IMR-90 (cell line): ENCODE results near the gene IMPG1. TPM values are rescaled to one million over a fixed set of nuclear protein-coding genes. Genes with fewer than 3 reads are reported as not detected.

ENCODE experiments used
- ATAC-seq: fragments of 200-7000 bp; cut with Tn5 transposase; 2 replicates; pipeline ENCODE4 v1.9.1; 2020; ENCODE audit warnings: low read depth, mild to moderate bottlenecking, moderate library complexity
- BruUV-seq: library from RNA; stranded (reverse); fragments of 400-500 nt; replicated peaks from 2 replicates; lab custom pipeline; 2021; lab: Mats Ljungman, UMichigan
- CTCF ChIA-PET: fragments of 300-600 bp; formaldehyde crosslinking; extraction: SDS; loops from one replicate; lab custom pipeline; 2021; ENCODE audit warnings: antibody characterized with exemption; lab: Yijun Ruan, JAX
- POLR2A ChIA-PET: fragments of 300-600 bp; sonication (Branson Sonifier 250); formaldehyde crosslinking; loops from one replicate; lab custom pipeline; 2022; ENCODE audit warnings: antibody characterized with exemption; ENCODE audit not compliant: unreplicated experiment; lab: Charles Lee
- DNase-seq: peaks from one replicate; pipeline ENCODE4 v3.0.0; 2013
- H2AFZ ChIP-seq: replicated peaks from 2 replicates; pipeline ENCODE3; 2013; ENCODE audit warnings: low read length, mild to moderate bottlenecking; ENCODE audit not compliant: poor library complexity
- H2AK5ac ChIP-seq: 2 replicates; pipeline ENCODE4 v1.6.1; 2013; ENCODE audit warnings: low read depth, low read length, inconsistent platforms
- H2AK9ac ChIP-seq: replicated peaks from 2 replicates; pipeline ENCODE3; 2013; ENCODE audit warnings: mild to moderate bottlenecking, low read depth, low read length, moderate library complexity; ENCODE audit not compliant: poor library complexity
- H2BK120ac ChIP-seq: 2 replicates; pipeline ENCODE4 v1.6.1; 2013; ENCODE audit warnings: low read depth, low read length, inconsistent platforms
- H2BK15ac ChIP-seq: 3 replicates; pipeline ENCODE4 v1.6.1; 2013; ENCODE audit warnings: low read depth, low read length, inconsistent platforms
- H2BK20ac ChIP-seq: 2 replicates; pipeline ENCODE4 v1.6.1; 2013; ENCODE audit warnings: low read depth, mild to moderate bottlenecking, inconsistent platforms, low read length, moderate library complexity
- H2BK5ac ChIP-seq: 2 replicates; pipeline ENCODE4 v1.6.1; 2013; ENCODE audit warnings: mild to moderate bottlenecking, low read depth, low read length, inconsistent platforms; ENCODE audit not compliant: poor library complexity, severe bottlenecking
- H3K14ac ChIP-seq: replicated peaks from 2 replicates; pipeline ENCODE4 v1.6.1; 2013; ENCODE audit warnings: low read depth, low read length, inconsistent platforms
- H3K18ac ChIP-seq: 2 replicates; pipeline ENCODE4 v1.6.1; 2013; ENCODE audit warnings: low read depth, low read length, control low read depth
- H3K23ac ChIP-seq: 2 replicates; pipeline ENCODE4 v1.6.1; 2013; ENCODE audit warnings: low read depth, low read length, inconsistent platforms
- H3K27ac ChIP-seq: 2 replicates; pipeline ENCODE4 v1.5.1; 2013; ENCODE audit warnings: mild to moderate bottlenecking, control low read depth, low read length; ENCODE audit not compliant: insufficient read depth
- H3K27me3 ChIP-seq: 2 replicates; pipeline ENCODE4 v1.6.1; 2013; ENCODE audit warnings: low read length; ENCODE audit not compliant: control insufficient read depth, insufficient read depth
- H3K36me3 ChIP-seq: 2 replicates; pipeline ENCODE4 v1.6.1; 2013; ENCODE audit warnings: low read length, mixed read lengths; ENCODE audit not compliant: control insufficient read depth, insufficient read depth
- H3K4ac ChIP-seq: 2 replicates; pipeline ENCODE4 v1.6.1; 2013; ENCODE audit warnings: low read depth, low read length, inconsistent platforms
- H3K4me1 ChIP-seq: 2 replicates; pipeline ENCODE4 v1.6.1; 2013; ENCODE audit warnings: low read length, mixed read lengths; ENCODE audit not compliant: control insufficient read depth, insufficient read depth
- H3K4me2 ChIP-seq: 2 replicates; pipeline ENCODE4 v1.6.1; 2013; ENCODE audit warnings: low read depth, mild to moderate bottlenecking, control low read depth, low read length, moderate library complexity
- H3K4me3 ChIP-seq: 2 replicates; pipeline ENCODE4 v1.5.1; 2013; ENCODE audit warnings: low read depth, mild to moderate bottlenecking, control low read depth, low read length, moderate library complexity; ENCODE audit not compliant: insufficient read depth
- H3K56ac ChIP-seq: 2 replicates; pipeline ENCODE4 v1.6.1; 2013; ENCODE audit warnings: low read length, inconsistent platforms; ENCODE audit not compliant: insufficient read depth; ENCODE audit errors: extremely low read depth
- H3K79me1 ChIP-seq, 2 experiments: 2 replicates each; pipeline ENCODE4 v1.6.1; 2013; ENCODE audit warnings: low read length in 2 of 2, inconsistent platforms in 1 of 2, low read depth in 1 of 2
- H3K9ac ChIP-seq: 2 replicates; pipeline ENCODE4 v1.6.1; 2013; ENCODE audit warnings: low read depth, low read length, control low read depth
- H3K9me1 ChIP-seq: 2 replicates; pipeline ENCODE4 v1.6.1; 2013; ENCODE audit warnings: low read length, inconsistent platforms; ENCODE audit not compliant: insufficient read depth
- H3K9me3 ChIP-seq: 2 replicates; pipeline ENCODE4 v1.6.1; 2013; ENCODE audit warnings: low read length; ENCODE audit not compliant: control insufficient read depth, insufficient read depth
- H4K20me1 ChIP-seq: 2 replicates; pipeline ENCODE4 v1.6.1; 2013; ENCODE audit warnings: low read length, inconsistent platforms; ENCODE audit not compliant: insufficient read depth
- H4K5ac ChIP-seq: 2 replicates; pipeline ENCODE4 v1.6.1; 2013; ENCODE audit warnings: mild to moderate bottlenecking, low read depth, low read length, control low read depth
- H4K8ac ChIP-seq, 2 experiments: 2 replicates each; pipeline ENCODE4 v1.6.1; 2013; ENCODE audit warnings: low read depth in 2 of 2, low read length in 2 of 2, control low read depth in 1 of 2, inconsistent platforms in 1 of 2
- H4K91ac ChIP-seq: 2 replicates; pipeline ENCODE4 v1.6.1; 2013; ENCODE audit warnings: low read depth, low read length, inconsistent platforms; ENCODE audit not compliant: insufficient read depth
- BHLHE40 ChIP-seq: fragments of 150-350 bp; IDR thresholded peaks from 2 replicates; pipeline ENCODE4 v1.6.1; 2016; ENCODE audit warnings: mild to moderate bottlenecking, low read depth, low read length
- CEBPB ChIP-seq: IDR thresholded peaks from 2 replicates; pipeline ENCODE4 v1.6.1; 2012; ENCODE audit warnings: low read depth, low read length, improper control_type of control experiment
- CHD1 ChIP-seq: IDR thresholded peaks from 2 replicates; pipeline ENCODE4 v1.6.1; 2012; ENCODE audit warnings: low read depth, low read length, improper control_type of control experiment
- CTCF ChIP-seq: conservative IDR thresholded peaks from 2 replicates; pipeline ENCODE4 v1.5.1; 2012; ENCODE audit warnings: mild to moderate bottlenecking, low read depth, low read length, improper control_type of control experiment
- ELK1 ChIP-seq: fragments of 150-350 bp; IDR thresholded peaks from 2 replicates; pipeline ENCODE4 v1.6.1; 2016; ENCODE audit warnings: low read depth, mild to moderate bottlenecking, low read length, moderate library complexity, borderline replicate concordance
- FOS ChIP-seq: fragments of 150-350 bp; IDR thresholded peaks from 2 replicates; pipeline ENCODE4 v1.6.1; 2016; ENCODE audit warnings: low read depth, low read length
- MAFK ChIP-seq: IDR thresholded peaks from 2 replicates; pipeline ENCODE4 v1.6.1; 2012; ENCODE audit warnings: low read depth, low read length, improper control_type of control experiment
- MAZ ChIP-seq: IDR thresholded peaks from 2 replicates; pipeline ENCODE4 v1.6.1; 2012; ENCODE audit warnings: low read depth, mild to moderate bottlenecking, low read length, improper control_type of control experiment, moderate library complexity, borderline replicate concordance
- MXI1 ChIP-seq: IDR thresholded peaks from 2 replicates; pipeline ENCODE4 v1.6.1; 2012; ENCODE audit warnings: low read depth, mild to moderate bottlenecking, low read length, moderate library complexity, borderline replicate concordance
- NFE2L2 ChIP-seq: fragments of 150-350 bp; IDR thresholded peaks from 2 replicates; pipeline ENCODE4 v1.6.1; 2016; ENCODE audit warnings: low read depth, mild to moderate bottlenecking, low read length
- POLR2A ChIP-seq: IDR thresholded peaks from 2 replicates; pipeline ENCODE4 v1.6.1; 2012; ENCODE audit warnings: mild to moderate bottlenecking, low read depth, low read length
- RAD21 ChIP-seq: IDR thresholded peaks from 2 replicates; pipeline ENCODE4 v1.6.1; 2012; ENCODE audit warnings: low read length, improper control_type of control experiment
- RCOR1 ChIP-seq: IDR thresholded peaks from 2 replicates; pipeline ENCODE4 v1.6.1; 2012; ENCODE audit warnings: mild to moderate bottlenecking, low read length, improper control_type of control experiment; ENCODE audit not compliant: insufficient replicate concordance
- RFX5 ChIP-seq: IDR thresholded peaks from 2 replicates; pipeline ENCODE4 v1.8.0; 2012; ENCODE audit warnings: low read depth, mild to moderate bottlenecking, low read length, moderate library complexity
- SMC3 ChIP-seq: fragments of 150-350 bp; IDR thresholded peaks from 2 replicates; pipeline ENCODE4 v1.6.1; 2016; ENCODE audit warnings: low read depth, mild to moderate bottlenecking, antibody characterized with exemption, low read length, moderate library complexity
- USF2 ChIP-seq: fragments of 150-350 bp; IDR thresholded peaks from 2 replicates; pipeline ENCODE4 v1.6.1; 2017; ENCODE audit warnings: mild to moderate bottlenecking, antibody characterized with exemption, low read length, low read depth
- WGBS, 2 experiments: methylation state at CpG; one replicate each; pipeline versions ENCODE4 v1.1.5 to v1.1.7; 2013; ENCODE audit warnings: missing lambda C conversion rate in 2 of 2; ENCODE audit not compliant: insufficient read length in 1 of 2; ENCODE audit errors: extremely low coverage in 2 of 2; 5-methylcytosine and 5-hydroxymethylcytosine counted together
- dilution Hi-C: fragments of 300-500 bp; cut with HindIII; formaldehyde crosslinking; loops from one replicate; pipeline ENCODE4 v1.14.3; 2018; ENCODE audit warnings: low sequenced_read_pairs; ENCODE audit not compliant: unreplicated experiment
- in situ Hi-C: fragments of 300-500 bp; cut with MboI; formaldehyde crosslinking; loops from 3 replicates; pipeline ENCODE4 v1.14.3; 2019; ENCODE audit warnings: low sequenced_read_pairs, inconsistent platforms, mixed read lengths
- intact Hi-C: fragments of 100-400 bp; cut with micrococcal nuclease; formaldehyde crosslinking; loops from 2 replicates; pipeline ENCODE4 v1.10.0; 2022
- polyA plus RNA-seq, 3 experiments: library from polyadenylated mRNA; depleted of rRNA; stranded (reverse); fragments of >200 nt; gene quantifications; 2 replicates each; pipeline ENCODE4 v1.2.3, GENCODE V29; 2012; ENCODE audit warnings: low replicate concordance in 1 of 3
- total RNA-seq: library from RNA; depleted of rRNA; stranded (reverse); fragments of >200 nt; gene quantifications from 2 replicates; pipeline ENCODE4 v1.2.3, GENCODE V29; 2012

The IMPG1 gene
- total and polyA plus RNA-seq, 2 of the 4 experiments (the other 2 are of a cell fraction), result not detected

- H3K4me1 ChIP-seq, result no peaks in the 10 kb centered on the region
- in situ Hi-C loops, result no loop called here
- no peak overlapping the region for H3K14ac ChIP-seq
- CTCF ChIA-PET, result no interaction called here
- H3K27ac ChIP-seq, result no peak overlapping the region
- no peak overlapping the region for H3K23ac ChIP-seq
- H4K91ac ChIP-seq, result no peak overlapping the region
- H3K4ac ChIP-seq, result no peak overlapping the region
- dilution Hi-C loops, result no loop called here
- no peak overlapping the region for H4K8ac ChIP-seq
- no peak overlapping the region for H3K4me3 ChIP-seq
- no peak overlapping the region for H3K18ac ChIP-seq
- no peak overlapping the region for H3K9ac ChIP-seq
- no peak overlapping the region for H2AK5ac ChIP-seq
- H3K9me3 ChIP-seq, result 0 out of 2 replicates have a peak, but pooled peaks cover 2% of the 10 kb centered on the region
- no peak overlapping the region for H2BK15ac ChIP-seq
- no TSS peak for BruUV-seq
- no peak overlapping the region for H3K4me2 ChIP-seq
- H4K5ac ChIP-seq, result no peak overlapping the region
- no peaks in the 10 kb centered on the region for H3K9me1 ChIP-seq
- POLR2A ChIA-PET, result no interaction called here
- ATAC-seq, result no peak
- TF ChIP-seq MXI1, result no peak
- no peak for TF ChIP-seq FOS
- TF ChIP-seq CEBPB, result no peak
- no peak for TF ChIP-seq POLR2A
- no peak for TF ChIP-seq CTCF
- TF ChIP-seq SMC3, result no peak
- no peak for TF ChIP-seq MAZ
- no peak for TF ChIP-seq BHLHE40
- no peak for TF ChIP-seq USF2
- TF ChIP-seq ELK1, result no peak
- no peak for TF ChIP-seq CHD1
- no peak for TF ChIP-seq RAD21
- no peak for TF ChIP-seq MAFK
- TF ChIP-seq RFX5, result no peak
- no peak for TF ChIP-seq NFE2L2
- no peak for TF ChIP-seq RCOR1
- intact Hi-C loops, result no loop called here
- no peaks in the 10 kb centered on the region for H3K36me3 ChIP-seq
- no peak overlapping the region for H2BK5ac ChIP-seq
- H2BK20ac ChIP-seq, result no peak overlapping the region
- no peak overlapping the region for H3K56ac ChIP-seq
- H4K20me1 ChIP-seq, result no peaks in the 10 kb centered on the region
- no peak overlapping the region for H2AK9ac ChIP-seq
- H3K27me3 ChIP-seq, result no peaks in the 10 kb centered on the region
- H3K79me1 ChIP-seq, result no peaks in the 10 kb centered on the region
- no CpG with 5 or more reads among the region's 3 CpGs for WGBS, 2 experiments
- H2BK120ac ChIP-seq, result no peak overlapping the region
- H2AFZ ChIP-seq, result no peak overlapping the region
- DNase-seq, result no peak
Measured at GRCh38 chr6:76052314-76052713, 20.1 kb downstream of the IMPG1 start.
